ENCODE results near the gene CADPS2.

- TF ChIP-seq POLR2AphosphoS5 (IDR thresholded peaks at IDR 0.05; ENCODE audit: low read depth) (no peak), CTCF (IDR thresholded peaks at IDR 0.05; ENCODE audit: insufficient read depth, low read length) (no peak)
Measured at GRCh38 chr7:122715183-122715582, 171.1 kb downstream of the CADPS2 start.

Data from HL-60 (cell line).